Measurements from ENCODE around the gene CNTNAP2.

CNTNAP2 gene

DNA sequence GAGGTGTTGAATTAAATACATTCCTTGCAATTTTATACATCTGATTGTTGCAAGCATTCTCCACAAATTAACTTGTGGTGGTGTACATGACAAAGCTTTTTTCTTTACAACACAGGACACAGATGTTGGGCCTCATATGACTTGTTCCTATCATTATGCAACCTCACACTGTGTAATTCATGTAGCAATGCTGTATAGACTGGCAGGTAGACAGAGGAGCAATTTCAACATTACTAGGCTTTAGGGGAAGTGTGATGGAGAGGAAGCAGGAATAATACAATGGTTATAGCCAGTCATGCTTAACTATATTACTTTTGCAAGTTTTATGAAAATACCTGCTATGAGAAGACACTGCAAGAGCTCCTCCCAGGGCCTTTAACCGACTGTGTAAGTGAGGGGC is 832.1 kb downstream of the CNTNAP2 start:
- H3K9me3 ChIP-seq (ENCODE audit: control insufficient read depth, low read length) = no peaks in the 10 kb centered on the region
- no peak overlapping the region for H3K4me3 ChIP-seq (ENCODE audit: insufficient read depth, low read depth, low read length, poor library complexity, severe bottlenecking)
- H3K36me3 ChIP-seq (ENCODE audit: control insufficient read depth, insufficient read depth, low read length) = no peaks in the 10 kb centered on the region
- H3K27me3 ChIP-seq (replicated peaks; ENCODE audit: control insufficient read depth, insufficient read depth, low read length, poor library complexity, severe bottlenecking) = no peaks in the 10 kb centered on the region
- DNase-seq = no peak
- no peaks in the 10 kb centered on the region for H3K4me1 ChIP-seq (ENCODE audit: control insufficient read depth, insufficient read depth, low read length, poor library complexity, severe bottlenecking)
- no peak overlapping the region for H3K27ac ChIP-seq (ENCODE audit: insufficient read depth, low read length, poor library complexity, severe bottlenecking)

DNA sequence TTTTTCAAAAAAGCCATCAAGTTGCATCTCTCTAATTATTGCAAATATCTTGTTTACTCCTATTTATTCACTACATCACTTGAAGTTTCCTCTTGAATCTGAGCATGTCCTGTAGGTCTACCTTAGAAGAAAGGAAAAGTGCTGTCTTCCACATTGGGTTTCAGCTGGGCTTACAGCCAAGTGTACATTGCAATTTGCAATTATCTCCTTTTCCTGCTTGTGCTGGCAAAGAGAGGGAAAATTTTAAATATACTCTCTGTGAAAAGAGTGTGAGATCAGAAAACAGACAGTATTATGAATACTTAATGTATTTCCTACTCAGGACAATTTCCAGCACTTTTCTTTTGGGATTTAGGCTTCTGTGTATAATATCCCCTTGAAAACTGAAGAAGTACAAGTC is 839.7 kb downstream of the CNTNAP2 start:
- H3K4me1 ChIP-seq (ENCODE audit: control insufficient read depth, insufficient read depth, low read length, poor library complexity, severe bottlenecking) = no peaks in the 10 kb centered on the region
- no peaks in the 10 kb centered on the region for H3K36me3 ChIP-seq (ENCODE audit: control insufficient read depth, insufficient read depth, low read length)
- H3K4me3 ChIP-seq (ENCODE audit: insufficient read depth, low read depth, low read length, poor library complexity, severe bottlenecking) = no peak overlapping the region
- H3K27me3 ChIP-seq (replicated peaks; ENCODE audit: control insufficient read depth, insufficient read depth, low read length, poor library complexity, severe bottlenecking) = no peaks in the 10 kb centered on the region
- H3K27ac ChIP-seq (ENCODE audit: insufficient read depth, low read length, poor library complexity, severe bottlenecking) = no peak overlapping the region
- DNase-seq = no peak
- no peaks in the 10 kb centered on the region for H3K9me3 ChIP-seq (ENCODE audit: control insufficient read depth, low read length)

DNA sequence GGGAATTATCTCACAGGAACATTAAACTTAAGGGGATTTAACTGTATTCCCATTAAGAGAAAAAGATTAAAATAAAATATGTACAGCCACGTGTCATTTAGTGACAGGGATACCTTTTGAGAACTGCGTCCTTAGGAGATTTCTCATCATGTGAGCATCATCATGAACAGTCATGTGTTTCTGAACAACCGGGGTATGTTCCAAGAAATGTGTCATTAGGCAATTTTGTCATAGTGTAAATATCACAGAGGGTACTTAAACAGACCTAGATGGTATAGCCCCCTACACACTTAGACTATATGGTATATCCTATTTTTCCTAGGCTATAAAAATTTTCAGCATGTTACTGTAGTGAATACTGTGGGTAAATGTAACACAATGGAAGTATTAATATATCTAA is 840.3 kb downstream of the CNTNAP2 start:
- DNase-seq = no peak

DNA sequence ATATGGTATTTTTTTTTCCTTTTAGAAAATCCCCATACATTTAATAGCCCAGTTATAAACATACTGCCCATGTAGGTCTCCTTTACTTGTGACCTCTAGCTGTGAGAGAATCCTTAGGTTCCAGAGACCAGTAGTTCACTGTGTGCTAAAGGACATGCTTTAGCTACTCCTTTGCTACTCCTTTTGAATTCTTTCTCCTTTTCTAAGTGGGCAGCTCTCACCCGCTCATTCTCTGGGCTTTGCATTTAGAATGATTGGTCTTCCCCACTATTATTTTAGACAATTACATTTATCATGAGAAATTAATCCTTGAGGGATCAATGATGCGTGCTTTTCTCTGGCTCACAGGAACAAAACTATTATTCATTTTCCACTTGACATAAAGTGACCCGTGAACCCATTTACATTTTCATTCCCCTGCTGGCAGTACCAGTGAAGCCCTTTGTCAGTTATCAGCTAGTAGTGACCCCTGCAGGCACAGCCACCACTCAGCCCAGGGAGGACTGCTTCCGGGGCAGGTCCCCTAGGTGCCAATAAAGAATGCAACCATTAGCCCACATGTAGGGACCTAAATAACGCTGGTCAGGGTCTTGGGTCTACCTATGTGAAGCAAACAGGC is 844.3 kb downstream of the CNTNAP2 start:
- no peaks in the 10 kb centered on the region for H3K4me1 ChIP-seq (ENCODE audit: control insufficient read depth, insufficient read depth, low read length, poor library complexity, severe bottlenecking)
- no peak overlapping the region for H3K27ac ChIP-seq (ENCODE audit: insufficient read depth, low read length, poor library complexity, severe bottlenecking)
- no peaks in the 10 kb centered on the region for H3K9me3 ChIP-seq (ENCODE audit: control insufficient read depth, low read length)
- no peaks in the 10 kb centered on the region for H3K27me3 ChIP-seq (replicated peaks; ENCODE audit: control insufficient read depth, insufficient read depth, low read length, poor library complexity, severe bottlenecking)
- no peaks in the 10 kb centered on the region for H3K36me3 ChIP-seq (ENCODE audit: control insufficient read depth, insufficient read depth, low read length)
- no peak overlapping the region for H3K4me3 ChIP-seq (ENCODE audit: insufficient read depth, low read depth, low read length, poor library complexity, severe bottlenecking)
- DNase-seq = no peak

More for the DNA sequence above, 840.3 kb downstream of the CNTNAP2 start:
- H3K27me3 ChIP-seq (replicated peaks; ENCODE audit: control insufficient read depth, insufficient read depth, low read length, poor library complexity, severe bottlenecking) = no peaks in the 10 kb centered on the region
- no peak overlapping the region for H3K27ac ChIP-seq (ENCODE audit: insufficient read depth, low read length, poor library complexity, severe bottlenecking)
- H3K4me3 ChIP-seq (ENCODE audit: insufficient read depth, low read depth, low read length, poor library complexity, severe bottlenecking) = no peak overlapping the region
- no peaks in the 10 kb centered on the region for H3K4me1 ChIP-seq (ENCODE audit: control insufficient read depth, insufficient read depth, low read length, poor library complexity, severe bottlenecking)
- H3K9me3 ChIP-seq (ENCODE audit: control insufficient read depth, low read length) = no peaks in the 10 kb centered on the region
- no peaks in the 10 kb centered on the region for H3K36me3 ChIP-seq (ENCODE audit: control insufficient read depth, insufficient read depth, low read length)

DNA sequence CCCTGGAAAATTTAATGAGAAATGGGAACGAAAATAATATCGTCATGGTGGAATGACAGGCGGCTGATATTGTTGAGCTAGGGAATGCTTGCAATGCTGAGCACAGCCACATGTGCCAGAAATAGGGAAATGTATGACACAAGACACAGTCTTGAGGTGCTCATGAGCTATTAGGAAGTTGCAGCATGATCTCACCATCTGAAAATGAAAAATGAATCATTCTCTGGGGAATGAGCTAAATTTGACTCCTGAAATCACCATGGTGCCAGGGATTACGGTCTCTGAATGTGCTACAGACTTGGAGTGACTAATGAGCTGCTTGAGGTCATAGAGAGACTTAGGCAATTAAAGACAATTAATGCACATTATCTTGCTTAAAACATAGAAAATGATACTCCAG is 845.0 kb downstream of the CNTNAP2 start:
- H3K36me3 ChIP-seq (ENCODE audit: control insufficient read depth, insufficient read depth, low read length) = no peaks in the 10 kb centered on the region
- no peaks in the 10 kb centered on the region for H3K27me3 ChIP-seq (replicated peaks; ENCODE audit: control insufficient read depth, insufficient read depth, low read length, poor library complexity, severe bottlenecking)
- H3K9me3 ChIP-seq (ENCODE audit: control insufficient read depth, low read length) = no peaks in the 10 kb centered on the region
- no peak for DNase-seq
- no peak overlapping the region for H3K27ac ChIP-seq (ENCODE audit: insufficient read depth, low read length, poor library complexity, severe bottlenecking)
- no peaks in the 10 kb centered on the region for H3K4me1 ChIP-seq (ENCODE audit: control insufficient read depth, insufficient read depth, low read length, poor library complexity, severe bottlenecking)
- no peak overlapping the region for H3K4me3 ChIP-seq (ENCODE audit: insufficient read depth, low read depth, low read length, poor library complexity, severe bottlenecking)

DNA sequence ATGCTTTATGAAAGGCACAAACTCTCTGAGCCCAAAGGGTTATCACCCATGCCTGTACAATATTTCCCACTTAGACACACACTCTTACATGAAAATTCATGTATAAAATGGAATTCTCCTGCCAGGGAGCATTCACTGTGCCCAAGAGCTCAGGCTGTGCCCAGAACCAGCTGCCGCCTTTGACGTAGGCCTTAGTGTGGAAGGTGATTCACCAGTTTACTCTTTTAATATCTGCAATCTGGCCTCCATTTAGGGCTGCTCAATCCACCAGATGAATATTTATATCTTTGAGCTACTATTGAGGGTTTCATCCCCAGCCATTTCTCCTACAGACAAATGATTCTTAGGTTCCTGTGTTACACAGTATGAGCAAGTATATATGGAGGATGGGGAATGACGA is 849.7 kb downstream of the CNTNAP2 start:
- Histone ChIP-seq H3K27ac (ENCODE audit: insufficient read depth, low read length, poor library complexity, severe bottlenecking) (no peak overlapping the region), H3K27me3 (replicated peaks; ENCODE audit: control insufficient read depth, insufficient read depth, low read length, poor library complexity, severe bottlenecking) (no peaks in the 10 kb centered on the region), H3K36me3 (ENCODE audit: control insufficient read depth, insufficient read depth, low read length) (no peaks in the 10 kb centered on the region), H3K4me1 (ENCODE audit: control insufficient read depth, insufficient read depth, low read length, poor library complexity, severe bottlenecking) (no peaks in the 10 kb centered on the region), H3K4me3 (ENCODE audit: insufficient read depth, low read depth, low read length, poor library complexity, severe bottlenecking) (no peak overlapping the region), H3K9me3 (ENCODE audit: control insufficient read depth, low read length) (no peaks in the 10 kb centered on the region)
- DNase-seq = no peak

DNA sequence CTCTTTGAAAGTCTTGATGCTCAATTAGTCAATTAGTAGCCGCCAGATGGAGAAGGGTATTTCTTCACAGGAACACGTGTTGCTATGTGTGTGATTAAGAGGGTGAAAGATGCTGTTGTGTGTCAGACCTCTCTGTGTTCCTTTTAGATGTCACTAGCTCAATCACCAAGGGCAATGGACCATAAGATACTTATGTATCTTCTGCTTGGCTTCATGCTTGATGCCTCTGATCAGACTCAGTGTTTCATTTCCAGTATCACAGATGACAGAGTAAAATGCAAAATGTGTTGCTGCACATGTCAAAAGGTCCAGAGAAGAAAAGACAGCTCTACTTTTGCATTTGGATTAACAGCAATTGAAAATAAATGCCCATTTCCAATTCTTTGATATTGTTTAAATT is 865.9 kb downstream of the CNTNAP2 start:
- DNase-seq = no peak
- Histone ChIP-seq H3K27me3 (replicated peaks; ENCODE audit: control insufficient read depth, insufficient read depth, low read length, poor library complexity, severe bottlenecking) (no peaks in the 10 kb centered on the region), H3K36me3 (ENCODE audit: control insufficient read depth, insufficient read depth, low read length) (no peaks in the 10 kb centered on the region), H3K27ac (ENCODE audit: insufficient read depth, low read length, poor library complexity, severe bottlenecking) (no peak overlapping the region), H3K4me1 (ENCODE audit: control insufficient read depth, insufficient read depth, low read length, poor library complexity, severe bottlenecking) (no peaks in the 10 kb centered on the region), H3K4me3 (ENCODE audit: insufficient read depth, low read depth, low read length, poor library complexity, severe bottlenecking) (no peak overlapping the region), H3K9me3 (ENCODE audit: control insufficient read depth, low read length) (no peaks in the 10 kb centered on the region)

DNA sequence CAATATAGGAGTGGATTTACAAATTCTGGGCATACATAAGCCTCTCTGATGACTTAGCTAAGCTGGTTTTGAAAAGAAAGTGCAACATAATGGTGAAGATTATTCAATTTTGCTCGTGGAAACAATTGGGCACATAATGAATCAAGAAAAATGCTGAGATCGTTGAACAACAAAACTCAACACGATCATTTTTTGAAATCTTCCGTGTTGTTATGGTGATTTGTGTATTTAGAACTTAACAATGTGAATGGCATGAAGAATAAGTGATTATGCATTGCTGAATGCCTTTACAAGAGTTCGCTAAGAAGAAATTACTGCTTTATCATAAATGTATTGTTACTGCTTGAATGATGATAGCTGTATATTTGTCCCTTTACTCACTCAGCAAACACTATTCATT is 875.0 kb downstream of the CNTNAP2 start:
- no peaks in the 10 kb centered on the region for H3K9me3 ChIP-seq (ENCODE audit: control insufficient read depth, low read length)
- no peak overlapping the region for H3K27ac ChIP-seq (ENCODE audit: insufficient read depth, low read length, poor library complexity, severe bottlenecking)
- H3K36me3 ChIP-seq (ENCODE audit: control insufficient read depth, insufficient read depth, low read length) = no peaks in the 10 kb centered on the region
- no peaks in the 10 kb centered on the region for H3K27me3 ChIP-seq (replicated peaks; ENCODE audit: control insufficient read depth, insufficient read depth, low read length, poor library complexity, severe bottlenecking)
- H3K4me1 ChIP-seq (ENCODE audit: control insufficient read depth, insufficient read depth, low read length, poor library complexity, severe bottlenecking) = no peaks in the 10 kb centered on the region
- H3K4me3 ChIP-seq (ENCODE audit: insufficient read depth, low read depth, low read length, poor library complexity, severe bottlenecking) = no peak overlapping the region
- no peak for DNase-seq

DNA sequence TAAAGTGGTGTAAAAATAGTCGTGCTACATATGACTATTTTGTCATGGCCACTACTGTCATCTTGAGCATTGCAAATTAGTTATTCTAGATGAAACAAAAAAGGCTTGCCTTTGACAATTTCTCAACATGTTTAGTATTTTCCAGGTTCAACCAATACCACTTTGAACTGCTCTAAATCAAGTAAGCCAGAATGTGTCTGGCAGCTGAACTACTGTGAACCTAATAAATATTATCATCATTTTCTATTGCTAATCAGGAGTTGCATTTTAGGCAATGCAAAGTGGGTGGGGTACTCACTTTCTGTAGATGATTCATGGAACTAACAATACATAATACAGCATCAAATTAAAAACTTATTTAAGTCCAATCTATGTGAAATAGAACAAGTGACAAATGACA is 877.2 kb downstream of the CNTNAP2 start:
- Histone ChIP-seq H3K27ac (ENCODE audit: insufficient read depth, low read length, poor library complexity, severe bottlenecking) (no peak overlapping the region), H3K36me3 (ENCODE audit: control insufficient read depth, insufficient read depth, low read length) (no peaks in the 10 kb centered on the region), H3K4me3 (ENCODE audit: insufficient read depth, low read depth, low read length, poor library complexity, severe bottlenecking) (no peak overlapping the region), H3K27me3 (replicated peaks; ENCODE audit: control insufficient read depth, insufficient read depth, low read length, poor library complexity, severe bottlenecking) (no peaks in the 10 kb centered on the region), H3K9me3 (ENCODE audit: control insufficient read depth, low read length) (no peaks in the 10 kb centered on the region), H3K4me1 (ENCODE audit: control insufficient read depth, insufficient read depth, low read length, poor library complexity, severe bottlenecking) (no peaks in the 10 kb centered on the region)
- DNase-seq = no peak

DNA sequence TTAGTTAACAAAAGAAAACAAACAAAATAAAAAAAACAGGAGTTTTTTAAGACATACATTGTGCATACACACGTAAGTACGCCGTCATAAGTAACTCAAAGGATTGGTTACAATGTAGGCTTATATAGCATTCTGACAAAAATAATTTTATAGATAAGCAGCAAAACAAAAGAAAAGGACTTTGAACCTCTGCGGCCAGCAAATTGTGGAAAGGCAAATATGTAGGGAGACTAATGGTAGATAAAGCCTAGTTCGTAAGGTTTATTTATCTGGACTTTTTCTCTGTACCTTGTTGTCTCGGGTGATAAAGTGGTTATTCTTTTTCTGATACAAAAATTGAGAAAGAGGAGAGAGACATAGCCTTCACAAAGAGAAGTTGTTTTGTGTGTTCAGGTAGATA is 891.9 kb downstream of the CNTNAP2 start:
- H3K4me1 ChIP-seq (ENCODE audit: control insufficient read depth, insufficient read depth, low read length, poor library complexity, severe bottlenecking) = no peaks in the 10 kb centered on the region
- H3K4me3 ChIP-seq (ENCODE audit: insufficient read depth, low read depth, low read length, poor library complexity, severe bottlenecking) = no peak overlapping the region
- no peaks in the 10 kb centered on the region for H3K27me3 ChIP-seq (replicated peaks; ENCODE audit: control insufficient read depth, insufficient read depth, low read length, poor library complexity, severe bottlenecking)
- no peak overlapping the region for H3K27ac ChIP-seq (ENCODE audit: insufficient read depth, low read length, poor library complexity, severe bottlenecking)
- no peaks in the 10 kb centered on the region for H3K36me3 ChIP-seq (ENCODE audit: control insufficient read depth, insufficient read depth, low read length)
- H3K9me3 ChIP-seq (ENCODE audit: control insufficient read depth, low read length) = no peaks in the 10 kb centered on the region
- no peak for DNase-seq
